Common myeloid progenitor, CD34-positive (primary cell): ENCODE measurements around the gene RACGAP1.

ENCODE experiments used
- CTCF ChIA-PET: fragments of 350-600 bp; sonication (Branson Sonifier 250); formaldehyde crosslinking; loops from one replicate; lab custom pipeline; 2021; ENCODE audit warnings: antibody characterized with exemption; lab: Charles Lee
- POLR2A ChIA-PET: fragments of 350-600 bp; sonication (Branson Sonifier 250); formaldehyde crosslinking; loops from one replicate; lab custom pipeline; 2021; ENCODE audit warnings: antibody characterized with exemption; lab: Charles Lee
- DNase-seq, 3 donors: peaks; one replicate each; pipeline versions ENCODE4 v3.0.0 to v3.0.0-alpha.2; 2013
- H3K27ac ChIP-seq, 2 experiments: 1 replicate in 1 of 2; 2 replicates in 1 of 2; pipeline ENCODE4 v1.7.0; 2013; ENCODE audit warnings: inconsistent platforms in 2 of 2, low read length in 2 of 2, mild to moderate bottlenecking in 2 of 2, low read depth in 1 of 2, moderate library complexity in 1 of 2; ENCODE audit not compliant: severe bottlenecking in 2 of 2, insufficient read depth in 1 of 2, poor library complexity in 1 of 2
- H3K27me3 ChIP-seq, 5 experiments: replicated peaks in 2 of 5; 1 replicate in 3 of 5; 2 replicates in 2 of 5; pipeline versions ENCODE4 v1.6.1 to v1.7.0; 2013; ENCODE audit warnings: low read length in 4 of 5, mild to moderate bottlenecking in 2 of 5, moderate library complexity in 2 of 5, inconsistent platforms in 1 of 5; ENCODE audit not compliant: insufficient read depth in 5 of 5, control insufficient read depth in 4 of 5
- H3K36me3 ChIP-seq, 4 experiments: 1 replicate in 2 of 4; 2 replicates in 2 of 4; pipeline versions ENCODE4 v1.6.1 to v1.7.0; 2013; ENCODE audit warnings: low read length in 3 of 4, control low read depth in 1 of 4, mild to moderate bottlenecking in 1 of 4; ENCODE audit not compliant: control insufficient read depth in 4 of 4, insufficient read depth in 4 of 4
- H3K4me1 ChIP-seq, 4 experiments: 1 replicate in 3 of 4; 2 replicates in 1 of 4; pipeline versions ENCODE4 v1.6.1 to v1.7.1; 2013; ENCODE audit warnings: low read length in 3 of 4, mild to moderate bottlenecking in 3 of 4, control low read depth in 1 of 4, inconsistent platforms in 1 of 4, moderate library complexity in 1 of 4; ENCODE audit not compliant: control insufficient read depth in 4 of 4, insufficient read depth in 4 of 4; ENCODE audit errors: control extremely low read depth in 1 of 4
- H3K4me3 ChIP-seq, 7 experiments: 1 replicate in 4 of 7; 2 replicates in 3 of 7; pipeline versions ENCODE4 v1.5.1 to v1.7.0; 2013; ENCODE audit warnings: mild to moderate bottlenecking in 7 of 7, low read length in 6 of 7, moderate library complexity in 6 of 7, inconsistent platforms in 2 of 7, low read depth in 2 of 7, control low read depth in 1 of 7; ENCODE audit not compliant: insufficient read depth in 4 of 7, control insufficient read depth in 1 of 7; ENCODE audit errors: extremely low read depth in 1 of 7
- H3K9me3 ChIP-seq, 5 experiments: 1 replicate in 4 of 5; 2 replicates in 1 of 5; pipeline versions ENCODE4 v1.6.1 to v1.7.1; 2013; ENCODE audit warnings: low read length in 4 of 5, mild to moderate bottlenecking in 2 of 5, inconsistent platforms in 1 of 5, low read depth in 1 of 5, moderate library complexity in 1 of 5; ENCODE audit not compliant: control insufficient read depth in 4 of 5, insufficient read depth in 2 of 5; ENCODE audit errors: control extremely low read depth in 1 of 5
- WGBS: methylation state at CpG from one replicate; pipeline ENCODE4 v1.1.5; 2013; ENCODE audit not compliant: insufficient coverage; 5-methylcytosine and 5-hydroxymethylcytosine counted together

Gene RACGAP1

GRCh38 chr12:49984476-49985359 is 40.6 kb downstream of the RACGAP1 start:
- no peaks in the 10 kb centered on the region for H3K9me3 ChIP-seq
- POLR2A ChIA-PET = interaction anchor here (1.1 kb wide), 1 partner anchor 53 kb away, joined by 3 read pairs; no protein-coding TSS in a partner anchor
- no peak overlapping the region for H3K27ac ChIP-seq
- CTCF ChIA-PET = interaction anchor here (1.1 to 9.6 kb wide), 8 partner anchors 8 to 85 kb away, joined by 3 to 139 read pairs (median 6); partner anchors contain the start of gene AQP6
- 100% methylated on average over 6 of the region's 9 CpGs for WGBS
- peaks cover 0 to 24% (median 12%) of the 10 kb centered on the region in 4 experiments for H3K36me3 ChIP-seq
- H3K27me3 ChIP-seq = no peaks in the 10 kb centered on the region
- H3K4me1 ChIP-seq = peaks cover 0 to 28% (median 20%) of the 10 kb centered on the region in 4 experiments
- DNase-seq = no peak
- H3K4me3 ChIP-seq = no peak overlapping the region

GRCh38 chr12:49983892-49984291 is 41.4 kb downstream of the RACGAP1 start:
- Histone ChIP-seq H3K4me1 (peaks cover 0 to 29% (median 22%) of the 10 kb centered on the region in 4 experiments), H3K27ac (no peak overlapping the region), H3K36me3 (peaks cover 0 to 18% (median 9%) of the 10 kb centered on the region in 4 experiments), H3K4me3 (no peak overlapping the region), H3K27me3 (no peaks in the 10 kb centered on the region), H3K9me3 (no peaks in the 10 kb centered on the region)
- 0% methylated on average over 6 of the region's 8 CpGs for WGBS
- POLR2A ChIA-PET = no interaction called here
- CTCF ChIA-PET = interaction anchor here (0.8 to 9.6 kb wide), 8 partner anchors 8 to 86 kb away, joined by 3 to 139 read pairs (median 8); partner anchors contain the start of gene AQP6
- DNase-seq = peak; percentile 25 to 60 (median 51)

GRCh38 chr12:49982246-49983087 is 42.8 kb downstream of the RACGAP1 start:
- CTCF ChIA-PET = interaction anchor here (0.6 to 9.6 kb wide), 10 partner anchors 9 to 218 kb away, joined by 3 to 139 read pairs (median 5); partner anchors contain the start of genes AQP6 and SMARCD1
- WGBS = 83% methylated on average over 5 of the region's 7 CpGs
- H3K4me1 ChIP-seq = peaks cover 0 to 29% (median 23%) of the 10 kb centered on the region in 4 experiments
- H3K9me3 ChIP-seq = no peaks in the 10 kb centered on the region
- no peak overlapping the region for H3K27ac ChIP-seq
- POLR2A ChIA-PET = no interaction called here
- H3K36me3 ChIP-seq = peaks cover 0 to 7% (median 3%) of the 10 kb centered on the region in 4 experiments
- H3K27me3 ChIP-seq = no peaks in the 10 kb centered on the region
- H3K4me3 ChIP-seq = no peak overlapping the region
- peak in 2 of 3 donors; percentile 46 to 49 for DNase-seq

- peaks cover 0 to 29% (median 23%) of the 10 kb centered on the region in 4 experiments for H3K4me1 ChIP-seq
- peaks cover 0 to under 1% (median 0%) of the 10 kb centered on the region in 4 experiments for H3K36me3 ChIP-seq
- CTCF ChIA-PET = interaction anchor here (0.6 to 9.6 kb wide), 11 partner anchors 12 to 955 kb away, joined by 3 to 139 read pairs (median 3); partner anchors contain the start of gene AQP6
- WGBS = 100% methylated on average over 6 of the region's 10 CpGs
- H3K9me3 ChIP-seq = no peaks in the 10 kb centered on the region
- no peak overlapping the region for H3K27ac ChIP-seq
- H3K4me3 ChIP-seq = no peak overlapping the region
- POLR2A ChIA-PET = interaction anchor here (1.5 kb wide), 1 partner anchor 14 kb away, joined by 4 read pairs; no protein-coding TSS in a partner anchor
- H3K27me3 ChIP-seq = no peaks in the 10 kb centered on the region
- no peak for DNase-seq
Measured at GRCh38 chr12:49980501-49981349, 44.6 kb downstream of the RACGAP1 start.

GRCh38 chr12:49979791-49980190 is 45.5 kb downstream of the RACGAP1 start:
- DNase-seq = no peak
- ChIA-PET CTCF (interaction anchor here (0.6 to 9.6 kb wide), 5 partner anchors 12 to 91 kb away, joined by 3 to 139 read pairs (median 7); partner anchors contain the start of gene AQP6), POLR2A (interaction anchor here (0.6 to 1.5 kb wide), 3 partner anchors 13 to 67 kb away, joined by 3 to 4 read pairs (median 3); no protein-coding TSS in a partner anchor)
- Histone ChIP-seq H3K27me3 (no peaks in the 10 kb centered on the region), H3K4me3 (no peak overlapping the region), H3K4me1 (peaks cover 0 to 29% (median 25%) of the 10 kb centered on the region in 4 experiments), H3K36me3 (no peaks in the 10 kb centered on the region), H3K27ac (no peak overlapping the region), H3K9me3 (no peaks in the 10 kb centered on the region)
- WGBS = 70% methylated on average over 2 of the region's 3 CpGs
